Measurements from ENCODE around the gene OR51B2.

The OR51B2 gene

DNA sequence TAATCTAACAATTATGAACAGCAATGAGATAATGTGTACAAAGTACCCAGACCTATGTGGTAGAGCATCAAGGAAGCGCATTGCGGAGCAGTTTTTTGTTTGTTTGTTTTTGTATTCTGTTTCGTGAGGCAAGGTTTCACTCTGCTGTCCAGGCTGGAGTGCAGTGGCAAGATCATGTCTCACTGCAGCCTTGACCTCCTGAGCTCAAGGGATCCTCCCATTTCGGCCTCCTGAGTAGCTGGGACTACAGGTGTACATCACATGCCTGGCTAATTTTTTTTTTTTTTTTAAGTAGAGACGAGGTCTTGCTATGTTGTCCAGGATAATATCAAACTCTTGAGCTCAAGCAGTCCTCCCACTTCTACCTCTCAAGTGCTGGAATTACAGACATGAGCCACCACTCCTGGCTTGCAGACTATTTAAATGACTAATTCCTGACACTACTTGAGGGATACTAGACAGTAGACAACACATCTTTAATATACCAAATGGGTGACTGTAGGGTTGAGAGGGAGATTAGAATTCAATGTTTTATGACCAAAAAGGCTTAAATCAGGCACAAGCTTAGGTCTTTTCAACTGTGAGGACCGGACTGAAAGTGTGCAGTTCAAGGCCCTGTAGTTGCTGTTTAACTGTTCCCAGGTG is 35.1 kb downstream of the OR51B2 start:
- DNase-seq (ENCODE audit: extremely low spot score), result no peak
- ChIA-PET CTCF (interaction anchor here (1.2 to 1.3 kb wide), 2 partner anchors 10 to 11 kb away, joined by 3 read pairs; no protein-coding TSS in a partner anchor), POLR2A (no interaction called here)
- TF ChIP-seq, protein P1, sequence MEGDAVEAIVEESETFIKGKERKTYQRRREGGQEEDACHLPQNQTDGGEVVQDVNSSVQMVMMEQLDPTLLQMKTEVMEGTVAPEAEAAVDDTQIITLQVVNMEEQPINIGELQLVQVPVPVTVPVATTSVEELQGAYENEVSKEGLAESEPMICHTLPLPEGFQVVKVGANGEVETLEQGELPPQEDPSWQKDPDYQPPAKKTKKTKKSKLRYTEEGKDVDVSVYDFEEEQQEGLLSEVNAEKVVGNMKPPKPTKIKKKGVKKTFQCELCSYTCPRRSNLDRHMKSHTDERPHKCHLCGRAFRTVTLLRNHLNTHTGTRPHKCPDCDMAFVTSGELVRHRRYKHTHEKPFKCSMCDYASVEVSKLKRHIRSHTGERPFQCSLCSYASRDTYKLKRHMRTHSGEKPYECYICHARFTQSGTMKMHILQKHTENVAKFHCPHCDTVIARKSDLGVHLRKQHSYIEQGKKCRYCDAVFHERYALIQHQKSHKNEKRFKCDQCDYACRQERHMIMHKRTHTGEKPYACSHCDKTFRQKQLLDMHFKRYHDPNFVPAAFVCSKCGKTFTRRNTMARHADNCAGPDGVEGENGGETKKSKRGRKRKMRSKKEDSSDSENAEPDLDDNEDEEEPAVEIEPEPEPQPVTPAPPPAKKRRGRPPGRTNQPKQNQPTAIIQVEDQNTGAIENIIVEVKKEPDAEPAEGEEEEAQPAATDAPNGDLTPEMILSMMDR (IDR thresholded peaks at IDR 0.05; ENCODE audit: control extremely low read depth, extremely low read depth, low read depth, missing control alignments), result no peak

DNA sequence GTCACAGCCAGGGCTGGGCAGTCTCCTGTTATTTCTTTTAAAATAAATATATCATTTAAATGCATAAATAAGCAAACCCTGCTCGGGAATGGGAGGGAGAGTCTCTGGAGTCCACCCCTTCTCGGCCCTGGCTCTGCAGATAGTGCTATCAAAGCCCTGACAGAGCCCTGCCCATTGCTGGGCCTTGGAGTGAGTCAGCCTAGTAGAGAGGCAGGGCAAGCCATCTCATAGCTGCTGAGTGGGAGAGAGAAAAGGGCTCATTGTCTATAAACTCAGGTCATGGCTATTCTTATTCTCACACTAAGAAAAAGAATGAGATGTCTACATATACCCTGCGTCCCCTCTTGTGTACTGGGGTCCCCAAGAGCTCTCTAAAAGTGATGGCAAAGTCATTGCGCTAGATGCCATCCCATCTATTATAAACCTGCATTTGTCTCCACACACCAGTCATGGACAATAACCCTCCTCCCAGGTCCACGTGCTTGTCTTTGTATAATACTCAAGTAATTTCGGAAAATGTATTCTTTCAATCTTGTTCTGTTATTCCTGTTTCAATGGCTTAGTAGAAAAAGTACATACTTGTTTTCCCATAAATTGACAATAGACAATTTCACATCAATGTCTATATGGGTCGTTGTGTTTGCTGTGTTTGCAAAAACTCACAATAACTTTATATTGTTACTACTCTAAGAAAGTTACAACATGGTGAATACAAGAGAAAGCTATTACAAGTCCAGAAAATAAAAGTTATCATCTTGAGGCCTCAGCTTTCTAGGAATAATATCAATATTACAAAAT is 35.8 kb downstream of the OR51B2 start:
- DNase-seq (ENCODE audit: extremely low spot score), result no peak
- POLR2A ChIA-PET, result no interaction called here
- TF ChIP-seq, protein P1 (IDR thresholded peaks at IDR 0.05; ENCODE audit: control extremely low read depth, extremely low read depth, low read depth, missing control alignments), result no peak
- CTCF ChIA-PET, result interaction anchor here (1.2 to 1.3 kb wide), 2 partner anchors 10 to 11 kb away, joined by 3 read pairs; no protein-coding TSS in a partner anchor

DNA sequence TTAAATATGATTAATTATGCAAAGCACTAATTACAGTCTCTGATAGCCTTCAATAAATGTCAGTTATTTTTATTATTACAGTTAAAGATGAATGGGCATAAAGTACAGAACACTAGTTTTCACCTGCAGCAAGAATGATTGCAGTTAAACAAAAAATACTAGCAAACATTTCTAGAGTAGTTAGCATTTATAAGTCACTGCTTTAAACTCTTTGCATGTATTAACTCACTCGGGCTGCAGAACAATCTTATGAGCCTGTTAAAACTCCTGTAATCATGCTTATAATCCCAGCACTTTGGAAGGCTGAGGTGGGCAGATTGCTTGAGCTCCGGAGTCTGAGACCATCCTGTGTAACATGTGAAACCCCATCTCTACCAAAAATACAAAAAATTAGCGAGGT is 37.2 kb downstream of the OR51B2 start:
- CTCF ChIA-PET, result interaction anchor here (1.3 kb wide), 1 partner anchor 11 kb away, joined by 4 read pairs; no protein-coding TSS in a partner anchor
- DNase-seq (ENCODE audit: extremely low spot score), result no peak
- POLR2A ChIA-PET, result no interaction called here

DNA sequence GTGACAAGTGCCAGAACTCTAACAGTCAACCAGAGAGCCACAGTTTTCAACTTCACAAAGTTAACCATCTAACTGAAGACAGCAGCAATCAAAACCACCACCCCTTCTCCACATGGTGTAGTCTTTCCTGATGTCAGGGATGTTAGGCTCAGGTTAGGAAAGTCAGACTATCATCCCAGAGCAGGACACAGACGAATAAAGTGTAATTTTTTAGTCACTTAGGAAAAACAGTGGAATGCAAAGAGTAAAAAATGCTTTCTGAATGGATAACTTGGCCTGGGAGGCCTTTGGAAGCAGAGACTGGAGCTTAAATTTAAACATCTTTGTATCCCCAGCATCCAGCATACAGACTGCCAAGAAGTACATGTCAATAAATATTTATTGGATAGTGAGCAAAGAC is 37.7 kb downstream of the OR51B2 start:
- ChIA-PET POLR2A (no interaction called here), CTCF (interaction anchor here (1.3 kb wide), 1 partner anchor 11 kb away, joined by 4 read pairs; no protein-coding TSS in a partner anchor)
- DNase-seq (ENCODE audit: extremely low spot score), result no peak
- TF ChIP-seq, protein P1 (IDR thresholded peaks at IDR 0.05; ENCODE audit: control extremely low read depth, extremely low read depth, low read depth, missing control alignments), result no peak

More for the DNA sequence above, 37.2 kb downstream of the OR51B2 start:
- TF ChIP-seq, protein P1 (IDR thresholded peaks at IDR 0.05; ENCODE audit: control extremely low read depth, extremely low read depth, low read depth, missing control alignments), result no peak

DNA sequence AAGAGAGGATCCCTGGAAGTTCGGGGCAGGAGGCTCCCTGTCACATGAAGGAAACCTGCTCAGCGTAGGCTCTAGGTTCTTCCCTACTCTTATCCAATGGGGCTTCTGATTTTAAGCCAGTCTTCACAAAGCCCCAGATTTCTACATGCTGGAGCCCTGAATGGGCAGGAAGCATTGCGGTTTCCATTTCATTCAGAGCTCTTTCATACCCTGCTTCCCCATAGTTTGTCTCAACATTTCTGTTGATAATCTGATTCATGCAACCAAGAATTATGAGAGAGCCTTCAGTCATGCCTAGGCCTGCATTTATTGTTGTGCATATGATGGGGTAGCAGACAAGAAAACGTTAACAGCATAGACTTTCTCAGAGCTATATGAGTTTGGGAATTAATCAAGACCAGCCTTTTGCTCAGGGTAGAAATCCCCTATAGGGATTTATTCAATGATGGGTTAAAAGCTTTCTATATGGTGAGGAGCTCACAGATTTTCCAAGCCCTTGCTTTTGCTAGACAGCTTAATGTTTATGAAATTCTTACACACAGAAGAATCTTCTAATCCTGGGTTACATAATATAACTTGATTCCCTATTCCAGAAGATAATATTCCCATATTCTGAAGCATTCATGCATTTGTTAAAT is 38.3 kb downstream of the OR51B2 start:
- POLR2A ChIA-PET, result no interaction called here
- DNase-seq (ENCODE audit: extremely low spot score), result no peak
- TF ChIP-seq, protein P1 (IDR thresholded peaks at IDR 0.05; ENCODE audit: control extremely low read depth, extremely low read depth, low read depth, missing control alignments), result no peak

DNA sequence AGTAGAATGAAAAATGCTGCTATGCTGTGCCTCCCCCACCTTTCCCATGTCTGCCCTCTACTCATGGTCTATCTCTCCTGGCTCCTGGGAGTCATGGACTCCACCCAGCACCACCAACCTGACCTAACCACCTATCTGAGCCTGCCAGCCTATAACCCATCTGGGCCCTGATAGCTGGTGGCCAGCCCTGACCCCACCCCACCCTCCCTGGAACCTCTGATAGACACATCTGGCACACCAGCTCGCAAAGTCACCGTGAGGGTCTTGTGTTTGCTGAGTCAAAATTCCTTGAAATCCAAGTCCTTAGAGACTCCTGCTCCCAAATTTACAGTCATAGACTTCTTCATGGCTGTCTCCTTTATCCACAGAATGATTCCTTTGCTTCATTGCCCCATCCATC is 39.5 kb downstream of the OR51B2 start:
- no peak for DNase-seq (ENCODE audit: extremely low spot score)
- ChIA-PET POLR2A (no interaction called here), CTCF (no interaction called here)
- TF ChIP-seq, protein P1 (IDR thresholded peaks at IDR 0.05; ENCODE audit: control extremely low read depth, extremely low read depth, low read depth, missing control alignments), result no peak

More for the DNA sequence above, 38.3 kb downstream of the OR51B2 start:
- CTCF ChIA-PET, result interaction anchor here (1.3 kb wide), 1 partner anchor 10 kb away, joined by 4 read pairs; no protein-coding TSS in a partner anchor

All from GM10248 (cell line).